Measurements from ENCODE around the gene AKR1A1.

DNA sequence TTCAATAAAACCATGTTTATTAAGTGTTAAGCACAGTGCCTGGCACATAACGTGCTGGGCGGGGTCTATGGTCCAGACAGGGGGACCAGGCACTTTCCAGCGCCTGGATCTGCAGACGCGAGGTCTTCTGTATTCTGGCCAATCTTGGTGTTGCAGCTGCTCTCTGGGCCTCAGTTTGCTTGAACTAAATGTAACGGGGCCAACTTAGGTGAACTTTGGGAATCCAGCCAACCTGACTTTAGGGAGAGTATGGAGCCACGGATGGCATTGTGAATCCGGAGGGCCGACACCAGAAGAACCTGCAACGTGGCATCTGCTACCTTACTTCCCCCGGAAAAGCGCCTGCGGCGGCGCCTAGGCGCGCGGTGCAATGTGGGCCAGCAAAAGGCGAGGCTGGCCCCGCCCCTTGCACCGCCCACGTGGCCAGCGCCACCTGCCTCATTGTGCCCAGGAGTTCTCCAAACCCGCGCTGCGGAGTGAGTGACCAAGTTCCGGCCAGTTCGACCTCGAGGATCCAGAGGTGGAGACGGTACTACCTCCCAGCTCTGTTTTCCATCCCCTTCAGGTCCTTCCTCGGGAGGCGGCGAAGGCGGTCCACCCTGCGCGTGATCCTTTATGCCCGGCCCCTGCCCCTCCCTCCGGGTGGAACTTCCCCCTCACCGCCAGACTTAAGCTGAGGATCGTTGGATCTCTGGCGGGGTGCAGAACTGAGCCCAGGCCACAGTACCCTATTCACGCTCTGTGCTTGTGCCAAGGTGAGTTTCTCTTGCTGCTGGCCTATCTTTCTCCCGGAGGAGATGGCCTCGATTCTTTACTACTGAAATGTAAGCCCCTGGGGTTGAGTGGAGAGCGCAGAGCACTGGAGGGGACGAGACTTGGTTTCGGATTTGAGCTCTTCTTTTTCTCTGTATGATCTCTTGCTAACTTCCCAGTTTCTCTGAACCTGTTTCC is at the start of gene AKR1A1:
- no peak for TF ChIP-seq CTCF (IDR thresholded peaks at IDR 0.05; ENCODE audit: low read length)
- TF ChIP-seq EZH2 (IDR thresholded peaks at IDR 0.05; ENCODE audit: borderline replicate concordance, low read length): no peak

Data from OCI-LY1 (cell line).